Mucosa of descending colon (tissue), 3 donors: ENCODE data around the gene SLC37A3. TPM values are rescaled to one million over a fixed set of nuclear protein-coding genes. Genes with fewer than 3 reads are reported as not detected.
A peak's percentile ranks its signal among the peaks of the same experiment; 100 is the strongest.
"Not testable (repeated sequence)": the region's sequence is repeated elsewhere in the genome, so short reads cannot be mapped to it uniquely, and the experiment has no call there.

Experiments used
- ATAC-seq: fragments of 200-7000 bp; cut with Tn5 transposase; one replicate; pipeline ENCODE4 v1.9.1; 2020; ENCODE audit warnings: mild to moderate bottlenecking, moderate library complexity
- DNase-seq, 3 donors: peaks; one replicate each; pipeline ENCODE4 v3.0.0-alpha.2; 2020
- H3K36me3 ChIP-seq: fragments of 200-600 bp; one replicate; pipeline ENCODE4 v1.8.0; 2021; ENCODE audit warnings: low read depth, mild to moderate bottlenecking
- H3K4me1 ChIP-seq: fragments of 200-600 bp; one replicate; pipeline ENCODE4 v1.8.0; 2021; ENCODE audit warnings: low read depth, mild to moderate bottlenecking
- H3K4me3 ChIP-seq: fragments of 200-600 bp; one replicate; pipeline ENCODE4 v1.8.0; 2021; ENCODE audit warnings: mild to moderate bottlenecking
- H3K9me3 ChIP-seq: fragments of 200-600 bp; one replicate; pipeline ENCODE4 v1.8.0; 2021; ENCODE audit warnings: mild to moderate bottlenecking
- CTCF ChIP-seq: fragments of 200-600 bp; IDR thresholded peaks from one replicate; pipeline ENCODE4 v1.8.0; 2022; ENCODE audit warnings: antibody characterized with exemption, mild to moderate bottlenecking
- intact Hi-C, 2 donors: fragments of 100-400 bp; cut with DNase I in 1 of 2; cut with micrococcal nuclease in 1 of 2; formaldehyde crosslinking; loops; one replicate each; pipeline versions ENCODE4 v1.11.0 to v1.11.1; 2022; cut with DNase I, micrococcal nuclease
- total RNA-seq, 3 donors: library from RNA; stranded (reverse); fragmentation: NEBNext Ultra II Directional in 2 of 3; extraction: Animal tissue kit (Norgen Biotek cat#: 25700) in 2 of 3; gene quantifications; one replicate each; pipeline versions ENCODE4 v1.2.1 to v1.2.4, GENCODE V29; 2021 to 2023
- donor health status: DM: no; HTN: no; CAD: no; lungs with moderate emphysema.
- donor health status: DM: no; HTN: no; CAD: no.
- donor health status: DM: no; HTN: yes; CAD: no.

SLC37A3 gene
- total RNA-seq, 3 donors from 2014 or later, result 49.0 to 68.6 (median 55.8) TPM

- intact Hi-C loops, result no loop called here
- ATAC-seq, result no peak
Measured at GRCh38 chr7:140421521-140421920, 23.2 kb upstream of the SLC37A3 start.

GRCh38 chr7:140418653-140419052 lies 20.3 kb upstream of the SLC37A3 start:
- no peak for TF ChIP-seq CTCF
- no peak for DNase-seq
- peaks cover 3% of the 10 kb centered on the region for H3K4me1 ChIP-seq
- no peak overlapping the region for H3K4me3 ChIP-seq
- ATAC-seq, result no peak
- intact Hi-C loops, result no loop called here
- H3K36me3 ChIP-seq, result no peaks in the 10 kb centered on the region
- H3K9me3 ChIP-seq, result no peaks in the 10 kb centered on the region

More at GRCh38 chr7:140421521-140421920, 23.2 kb upstream of the SLC37A3 start:
- no peak for TF ChIP-seq CTCF
- DNase-seq, result no peak
- H3K36me3 ChIP-seq, result no peaks in the 10 kb centered on the region
- no peak overlapping the region for H3K4me3 ChIP-seq
- no peaks in the 10 kb centered on the region for H3K9me3 ChIP-seq
- H3K4me1 ChIP-seq, result no peaks in the 10 kb centered on the region

- DNase-seq (peak in 1 of 3 donors; percentile 77), ATAC-seq (peak; percentile 71)
- intact Hi-C loops, H3K36me3 ChIP-seq, H3K4me1 ChIP-seq, H3K9me3 ChIP-seq, H3K4me3 ChIP-seq: not testable (repeated sequence)
Measured at GRCh38 chr7:140418156-140418472, 19.8 kb upstream of the SLC37A3 start.

GRCh38 chr7:140417456-140418155 lies 19.3 kb upstream of the SLC37A3 start:
- DNase-seq (no peak), ATAC-seq (peak; percentile 5)
- intact Hi-C loops, result no loop called here

GRCh38 chr7:140416560-140416959 lies 18.2 kb upstream of the SLC37A3 start:
- ATAC-seq, result peak; percentile 89
- H3K4me3 ChIP-seq, result no peak overlapping the region
- H3K4me1 ChIP-seq, result peaks cover 3% of the 10 kb centered on the region
- TF ChIP-seq CTCF, result no peak
- intact Hi-C loops, result no loop called here
- H3K9me3 ChIP-seq, result no peaks in the 10 kb centered on the region
- H3K36me3 ChIP-seq, result no peaks in the 10 kb centered on the region
- peak; percentile 46 to 78 (median 67) for DNase-seq

More at GRCh38 chr7:140417456-140418155, 19.3 kb upstream of the SLC37A3 start:
- Histone ChIP-seq H3K4me3 (no peak overlapping the region), H3K36me3 (no peaks in the 10 kb centered on the region), H3K4me1 (peaks cover 3% of the 10 kb centered on the region), H3K9me3 (no peaks in the 10 kb centered on the region)
- no peak for TF ChIP-seq CTCF

- ATAC-seq, DNase-seq, H3K9me3 ChIP-seq, H3K36me3 ChIP-seq, H3K4me3 ChIP-seq, intact Hi-C loops, H3K4me1 ChIP-seq: not testable (repeated sequence)
Measured at GRCh38 chr7:140415816-140416215, 17.5 kb upstream of the SLC37A3 start.

GRCh38 chr7:140415361-140415760 lies 17.0 kb upstream of the SLC37A3 start:
- ATAC-seq, result no peak
- intact Hi-C loops, result no loop called here
- peaks cover 3% of the 10 kb centered on the region for H3K4me1 ChIP-seq
- no peaks in the 10 kb centered on the region for H3K36me3 ChIP-seq
- TF ChIP-seq CTCF, result no peak
- H3K4me3 ChIP-seq, result no peak overlapping the region
- DNase-seq, result no peak
- no peaks in the 10 kb centered on the region for H3K9me3 ChIP-seq
